Esophagus muscularis mucosa (tissue), 3 donors: ENCODE results near the gene ARPC1A.

Experiments
- EP300 ChIP-seq: sonication (generic); formaldehyde crosslinking; IDR thresholded peaks from one replicate; pipeline ENCODE4 v1.6.1; 2017; ENCODE audit warnings: antibody characterized with exemption
- TF ChIP-seq, protein P1 (sequence below), 3 experiments: fragments of 200-600 bp in 2 of 3; fragments of 450-650 bp in 1 of 3; sonication (generic) in 2 of 3; IDR thresholded peaks; one replicate each; pipeline ENCODE4 v1.5.1; 2017 to 2019; ENCODE audit warnings: antibody characterized with exemption in 3 of 3, mild to moderate bottlenecking in 2 of 3, moderate library complexity in 1 of 3

DNA sequence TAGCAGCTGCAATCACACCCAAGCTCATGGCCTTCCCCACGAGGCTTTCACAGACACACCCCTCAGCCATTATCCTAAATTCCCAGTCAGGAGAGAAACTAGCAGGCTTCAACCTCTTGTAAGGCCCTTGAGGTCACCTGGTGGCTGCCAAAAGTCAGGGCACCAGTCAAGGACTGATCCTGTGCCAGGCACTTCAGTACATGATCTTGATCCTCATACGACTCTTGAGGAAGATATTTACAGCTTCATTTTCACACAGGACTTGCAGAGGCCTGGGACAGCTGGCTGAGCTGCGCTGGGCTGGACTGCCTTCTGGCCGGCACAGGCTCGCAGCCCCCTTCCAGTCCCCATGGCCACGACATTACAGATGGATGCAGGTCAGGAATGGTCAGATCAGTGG, 73.9 kb downstream of the ARPC1A start:
- TF ChIP-seq, protein P1, sequence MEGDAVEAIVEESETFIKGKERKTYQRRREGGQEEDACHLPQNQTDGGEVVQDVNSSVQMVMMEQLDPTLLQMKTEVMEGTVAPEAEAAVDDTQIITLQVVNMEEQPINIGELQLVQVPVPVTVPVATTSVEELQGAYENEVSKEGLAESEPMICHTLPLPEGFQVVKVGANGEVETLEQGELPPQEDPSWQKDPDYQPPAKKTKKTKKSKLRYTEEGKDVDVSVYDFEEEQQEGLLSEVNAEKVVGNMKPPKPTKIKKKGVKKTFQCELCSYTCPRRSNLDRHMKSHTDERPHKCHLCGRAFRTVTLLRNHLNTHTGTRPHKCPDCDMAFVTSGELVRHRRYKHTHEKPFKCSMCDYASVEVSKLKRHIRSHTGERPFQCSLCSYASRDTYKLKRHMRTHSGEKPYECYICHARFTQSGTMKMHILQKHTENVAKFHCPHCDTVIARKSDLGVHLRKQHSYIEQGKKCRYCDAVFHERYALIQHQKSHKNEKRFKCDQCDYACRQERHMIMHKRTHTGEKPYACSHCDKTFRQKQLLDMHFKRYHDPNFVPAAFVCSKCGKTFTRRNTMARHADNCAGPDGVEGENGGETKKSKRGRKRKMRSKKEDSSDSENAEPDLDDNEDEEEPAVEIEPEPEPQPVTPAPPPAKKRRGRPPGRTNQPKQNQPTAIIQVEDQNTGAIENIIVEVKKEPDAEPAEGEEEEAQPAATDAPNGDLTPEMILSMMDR (IDR thresholded peaks at IDR 0.05) = no peak
- TF ChIP-seq EP300 = no peak
